Measurements from ENCODE around the gene COMMD10.
"Not testable (repeated sequence)": the region's sequence is repeated elsewhere in the genome, so short reads cannot be mapped to it uniquely, and the experiment has no call there.

Gene COMMD10

GRCh38 chr5:116084871-116085715 is at the start of gene COMMD10:
TSS of gene COMMD10 (plus strand) at chr5:116085025.
- in situ Hi-C loops (cut with HindIII; ENCODE audit: low sequenced_read_pairs): no loop called here

- in situ Hi-C loops (cut with HindIII; ENCODE audit: low sequenced_read_pairs): no loop called here
These were observed 49.7 kb upstream of the COMMD10 start for GRCh38 chr5:116035123-116035522.

GRCh38 chr5:116037236-116037822 is 47.5 kb upstream of the COMMD10 start:
- in situ Hi-C loops (cut with HindIII; ENCODE audit: low sequenced_read_pairs): no loop called here

GRCh38 chr5:116038817-116039216 is 46.0 kb upstream of the COMMD10 start:
- in situ Hi-C loops (cut with HindIII; ENCODE audit: low sequenced_read_pairs): no loop called here

- in situ Hi-C loops (cut with HindIII; ENCODE audit: low sequenced_read_pairs): no loop called here
These were observed 42.5 kb upstream of the COMMD10 start for GRCh38 chr5:116042375-116042774.

GRCh38 chr5:116044073-116044472 is 40.8 kb upstream of the COMMD10 start:
- in situ Hi-C loops (cut with HindIII; ENCODE audit: low sequenced_read_pairs): no loop called here

- in situ Hi-C loops (cut with HindIII; ENCODE audit: low sequenced_read_pairs): no loop called here
These were observed 39.0 kb upstream of the COMMD10 start for GRCh38 chr5:116045821-116046220.

- in situ Hi-C loops (cut with HindIII; ENCODE audit: low sequenced_read_pairs): no loop called here
These were observed 38.6 kb upstream of the COMMD10 start for GRCh38 chr5:116046261-116046660.

- in situ Hi-C loops (cut with HindIII; ENCODE audit: low sequenced_read_pairs): no loop called here
These were observed 38.0 kb upstream of the COMMD10 start for GRCh38 chr5:116046823-116047222.

- in situ Hi-C loops (cut with HindIII; ENCODE audit: low sequenced_read_pairs): loop anchor here (25.0 kb wide), 1 partner anchor 171 kb away; no protein-coding TSS in a partner anchor
These were observed 26.4 kb upstream of the COMMD10 start for GRCh38 chr5:116058346-116058936.

- in situ Hi-C loops (cut with HindIII; ENCODE audit: low sequenced_read_pairs): loop anchor here (25.0 kb wide), 1 partner anchor 175 kb away; no protein-coding TSS in a partner anchor
These were observed 22.5 kb upstream of the COMMD10 start for GRCh38 chr5:116062352-116062751.

- in situ Hi-C loops (cut with HindIII; ENCODE audit: low sequenced_read_pairs): loop anchor here (25.0 kb wide), 1 partner anchor 177 kb away; no protein-coding TSS in a partner anchor
These were observed 20.9 kb upstream of the COMMD10 start for GRCh38 chr5:116063950-116064349.

- in situ Hi-C loops (cut with HindIII; ENCODE audit: low sequenced_read_pairs): loop anchor here (25.0 kb wide), 1 partner anchor 181 kb away; no protein-coding TSS in a partner anchor
These were observed 16.7 kb upstream of the COMMD10 start for GRCh38 chr5:116068028-116068632.

GRCh38 chr5:116071211-116071610 is 13.6 kb upstream of the COMMD10 start:
- in situ Hi-C loops (cut with HindIII; ENCODE audit: low sequenced_read_pairs): loop anchor here (25.0 kb wide), 1 partner anchor 184 kb away; no protein-coding TSS in a partner anchor

GRCh38 chr5:116075191-116075831 is 9.5 kb upstream of the COMMD10 start:
- in situ Hi-C loops (cut with HindIII; ENCODE audit: low sequenced_read_pairs): no loop called here

- in situ Hi-C loops (cut with HindIII; ENCODE audit: low sequenced_read_pairs): no loop called here
These were observed 8.3 kb upstream of the COMMD10 start for GRCh38 chr5:116076496-116076895.

GRCh38 chr5:116078199-116078598 is 6.6 kb upstream of the COMMD10 start:
- in situ Hi-C loops (cut with HindIII; ENCODE audit: low sequenced_read_pairs): no loop called here

GRCh38 chr5:116084287-116084691 is 536 bp upstream of the COMMD10 start:
- in situ Hi-C loops (cut with HindIII; ENCODE audit: low sequenced_read_pairs): no loop called here

GRCh38 chr5:116086309-116086708 is 1.5 kb downstream of the COMMD10 start:
- in situ Hi-C loops (cut with HindIII; ENCODE audit: low sequenced_read_pairs): not testable (repeated sequence)

- in situ Hi-C loops (cut with HindIII; ENCODE audit: low sequenced_read_pairs): no loop called here
These were observed 3.2 kb downstream of the COMMD10 start for GRCh38 chr5:116088062-116088461.

GRCh38 chr5:116090302-116090701 is 5.5 kb downstream of the COMMD10 start:
- in situ Hi-C loops (cut with HindIII; ENCODE audit: low sequenced_read_pairs): no loop called here
